IPS DF 6.9 (cell line): ENCODE data around the gene TBC1D22A.

Experiments
- DNase-seq: peaks from one replicate; pipeline ENCODE4 v3.0.0-alpha.2; 2013; ENCODE audit warnings: low read depth, low spot score
- H3K27ac ChIP-seq: one replicate; pipeline ENCODE4 v1.5.1; 2013; ENCODE audit warnings: low read length, control low read depth
- H3K27me3 ChIP-seq: 2 replicates; pipeline ENCODE4 v1.6.1; 2013; ENCODE audit warnings: mild to moderate bottlenecking, low read length; ENCODE audit not compliant: control insufficient read depth, insufficient read depth
- H3K36me3 ChIP-seq: 2 replicates; pipeline ENCODE4 v1.6.1; 2013; ENCODE audit warnings: low read length; ENCODE audit not compliant: control insufficient read depth, insufficient read depth
- H3K4me1 ChIP-seq: 2 replicates; pipeline ENCODE4 v1.6.1; 2013; ENCODE audit warnings: low read length; ENCODE audit not compliant: control insufficient read depth, insufficient read depth
- H3K4me3 ChIP-seq: 2 replicates; pipeline ENCODE4 v1.5.1; 2013; ENCODE audit warnings: mild to moderate bottlenecking, low read length
- H3K9me3 ChIP-seq: 2 replicates; pipeline ENCODE4 v1.6.1; 2013; ENCODE audit warnings: low read length, inconsistent platforms; ENCODE audit not compliant: control insufficient read depth, insufficient read depth
- WGBS: extraction: QIAGEN DNeasy Blood & Tissue Kit; methylation state at CpG from one replicate; pipeline ENCODE4 v1.1.7; 2013; ENCODE audit warnings: mixed read lengths, missing lambda C conversion rate; ENCODE audit not compliant: insufficient read length, insufficient coverage; 5-methylcytosine and 5-hydroxymethylcytosine counted together

Gene TBC1D22A

DNA sequence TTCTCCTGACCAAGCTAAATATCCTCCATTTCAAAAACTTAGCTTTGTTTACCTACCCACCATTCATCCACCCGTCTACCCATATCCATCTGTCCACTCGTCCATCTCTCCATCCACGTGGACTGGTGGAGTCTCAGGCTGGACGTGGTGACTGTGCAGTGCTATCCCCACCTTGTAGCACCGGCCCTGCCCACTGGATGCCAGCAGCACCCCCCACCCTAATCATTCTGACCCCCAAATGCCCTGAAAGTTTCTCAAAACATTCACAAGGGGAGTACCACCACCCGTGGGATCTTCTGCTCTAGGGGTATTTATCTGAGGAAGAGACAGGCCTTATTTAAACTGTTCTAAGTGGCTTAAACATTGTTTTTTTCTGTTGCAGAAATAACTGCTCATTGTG is 206.4 kb downstream of the TBC1D22A start:
- Histone ChIP-seq H3K4me1 (peaks cover 2% of the 10 kb centered on the region; the same call in 1 of the 2 replicates), H3K4me3 (no peak overlapping the region), H3K27ac (no peak overlapping the region), H3K9me3 (no peaks in the 10 kb centered on the region), H3K36me3 (no peaks in the 10 kb centered on the region), H3K27me3 (no peaks in the 10 kb centered on the region)
- no peak for DNase-seq
- no CpG with 5 or more reads among the region's 6 CpGs for WGBS

DNA sequence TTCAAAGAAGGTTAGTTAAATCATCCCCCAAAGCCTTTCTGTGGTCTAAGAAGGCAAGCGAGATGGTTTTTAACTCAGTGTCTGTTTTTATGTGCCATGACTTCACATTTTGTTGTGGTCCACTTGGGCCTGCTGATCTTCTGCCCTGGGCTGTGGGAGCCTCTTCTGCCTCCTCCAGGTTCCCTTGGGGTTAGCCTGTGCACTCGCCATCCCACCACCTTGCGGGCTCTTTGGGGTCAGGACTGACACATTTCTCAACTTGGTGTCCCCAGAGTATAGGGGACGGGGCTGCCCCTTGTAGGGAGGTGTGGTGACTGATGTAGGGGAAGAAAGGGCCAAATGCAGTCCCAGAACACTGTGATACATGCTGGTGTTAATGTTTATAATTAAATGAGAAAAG is 207.0 kb downstream of the TBC1D22A start:
- Histone ChIP-seq H3K4me1 (peaks cover 2% of the 10 kb centered on the region; the same call in 1 of the 2 replicates), H3K4me3 (no peak overlapping the region), H3K36me3 (no peaks in the 10 kb centered on the region), H3K9me3 (no peaks in the 10 kb centered on the region), H3K27ac (no peak overlapping the region), H3K27me3 (no peaks in the 10 kb centered on the region)
- no CpG with 5 or more reads among the region's 4 CpGs for WGBS
- DNase-seq: no peak

DNA sequence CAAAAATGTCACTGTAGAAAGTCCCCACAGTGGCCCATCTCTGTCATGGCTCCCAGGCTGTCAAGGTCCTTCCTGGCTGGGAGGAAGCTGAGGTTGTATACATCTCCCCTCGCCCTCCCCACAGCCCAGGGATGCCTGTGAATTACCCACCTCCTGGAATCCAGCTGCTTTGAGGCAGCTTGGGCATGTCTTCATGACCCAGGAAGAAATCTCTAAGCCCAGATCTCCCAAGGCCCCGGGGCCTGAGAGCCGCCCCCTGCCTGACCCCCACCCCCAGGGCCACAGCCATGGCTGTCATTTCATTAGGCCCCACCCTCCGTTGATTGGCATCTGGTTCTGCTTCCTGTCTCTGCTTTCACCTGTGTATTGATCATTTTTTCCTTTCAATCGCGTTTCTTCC is 207.5 kb downstream of the TBC1D22A start:
- no CpG with 5 or more reads among the region's 6 CpGs for WGBS
- Histone ChIP-seq H3K27ac (no peak overlapping the region), H3K36me3 (no peaks in the 10 kb centered on the region), H3K27me3 (no peaks in the 10 kb centered on the region), H3K4me1 (peaks cover 2% of the 10 kb centered on the region; the same call in 1 of the 2 replicates), H3K9me3 (no peaks in the 10 kb centered on the region), H3K4me3 (no peak overlapping the region)
- no peak for DNase-seq

DNA sequence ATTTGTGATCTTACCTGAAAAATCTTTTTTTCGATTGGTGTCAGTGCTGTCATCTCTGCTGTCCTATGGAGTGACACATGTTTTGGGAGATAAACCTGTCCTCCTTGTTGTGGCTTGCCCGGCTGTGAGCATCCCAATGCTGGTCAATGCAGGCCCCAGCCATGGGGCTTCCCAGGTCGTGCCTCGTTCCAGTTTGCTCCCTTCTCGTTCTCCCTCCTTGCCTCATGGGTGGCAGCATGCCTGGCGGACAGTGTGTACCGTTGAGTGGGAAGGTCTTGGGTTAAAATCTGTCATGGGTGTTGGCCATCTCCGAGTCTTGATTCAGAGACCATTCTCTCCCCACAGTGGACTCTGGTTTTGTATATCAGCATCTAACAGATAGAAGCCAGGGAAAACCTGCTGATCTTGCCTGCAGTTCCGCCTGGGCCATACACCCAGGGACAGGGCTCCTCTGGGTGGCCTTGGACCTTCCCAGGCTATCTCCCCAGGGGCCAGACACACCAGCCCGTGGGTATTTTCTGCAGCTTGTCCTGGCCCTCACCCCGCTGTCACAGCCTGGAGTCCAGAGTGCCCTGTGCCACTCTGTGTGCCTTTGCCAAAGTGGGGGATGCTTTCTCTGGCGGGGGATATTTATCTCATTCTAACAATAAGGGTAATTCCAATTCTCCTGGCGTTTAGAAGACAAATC is 208.1 kb downstream of the TBC1D22A start:
- Histone ChIP-seq H3K27me3 (no peaks in the 10 kb centered on the region), H3K9me3 (no peaks in the 10 kb centered on the region), H3K4me3 (no peak overlapping the region), H3K27ac (no peak overlapping the region), H3K4me1 (peaks cover 2% of the 10 kb centered on the region; the same call in 1 of the 2 replicates), H3K36me3 (no peaks in the 10 kb centered on the region)
- no CpG with 5 or more reads among the region's 13 CpGs for WGBS
- no peak for DNase-seq

DNA sequence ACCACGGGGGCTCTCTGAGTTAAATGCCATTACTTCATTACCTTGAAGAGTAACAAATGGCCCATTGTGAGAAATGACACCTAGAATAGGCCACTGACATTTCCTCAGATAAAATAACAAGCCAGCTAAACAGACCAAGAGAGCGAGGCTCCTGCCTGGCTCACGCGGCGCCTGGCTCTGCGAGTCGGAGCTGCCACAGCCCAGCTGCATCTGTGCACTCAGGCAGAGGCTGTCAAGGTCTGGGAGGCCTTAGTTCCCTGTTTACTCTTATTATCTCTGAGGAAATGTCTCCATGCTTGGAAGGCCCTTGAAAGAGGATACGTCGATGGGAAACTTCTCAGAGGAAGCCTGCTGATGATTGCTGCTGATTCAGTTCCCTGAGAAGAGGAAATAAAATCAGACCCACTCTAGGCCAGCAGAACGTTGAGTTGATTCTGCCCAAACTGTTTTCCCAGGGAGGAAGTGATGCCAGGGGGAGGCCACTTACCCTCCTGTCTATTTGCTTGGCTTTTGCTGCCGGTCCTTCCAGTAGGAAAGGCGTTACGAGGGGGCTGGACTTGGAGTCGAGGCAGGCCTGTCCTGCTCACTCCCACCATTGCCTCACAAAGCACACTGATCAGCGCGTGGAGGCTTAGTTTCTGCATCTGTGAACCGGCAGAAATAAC is 208.8 kb downstream of the TBC1D22A start:
- H3K4me3 ChIP-seq: no peak overlapping the region
- no peaks in the 10 kb centered on the region for H3K9me3 ChIP-seq
- WGBS: no CpG with 5 or more reads among the region's 17 CpGs
- H3K27me3 ChIP-seq: no peaks in the 10 kb centered on the region
- H3K27ac ChIP-seq: no peak overlapping the region
- no peak for DNase-seq
- peaks cover 2% of the 10 kb centered on the region; the same call in 1 of the 2 replicates for H3K4me1 ChIP-seq
- H3K36me3 ChIP-seq: no peaks in the 10 kb centered on the region

DNA sequence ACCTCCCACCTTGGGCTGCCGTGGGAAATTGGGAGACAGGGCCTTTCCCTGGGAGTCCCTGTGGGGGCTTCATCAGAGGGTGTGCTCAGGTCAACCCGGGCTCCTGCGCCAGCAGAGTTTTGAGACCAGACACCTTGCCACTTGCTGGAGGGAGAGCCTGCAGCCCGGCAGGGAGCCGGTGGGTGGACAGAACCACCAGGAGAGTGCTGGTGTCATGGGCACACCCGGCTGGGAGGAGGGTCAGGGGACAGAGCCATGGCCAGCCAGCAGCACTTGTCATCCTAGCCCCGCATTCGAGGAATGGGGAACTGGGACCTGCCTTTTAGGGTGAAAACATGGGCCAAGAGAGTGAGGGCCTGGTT is 209.3 kb downstream of the TBC1D22A start:
- Histone ChIP-seq H3K4me3 (no peak overlapping the region), H3K27ac (no peak overlapping the region), H3K36me3 (no peaks in the 10 kb centered on the region), H3K27me3 (no peaks in the 10 kb centered on the region), H3K9me3 (no peaks in the 10 kb centered on the region), H3K4me1 (peaks cover 2% of the 10 kb centered on the region; the same call in 1 of the 2 replicates)
- no peak for DNase-seq
- WGBS: no CpG with 5 or more reads among the region's 8 CpGs

DNA sequence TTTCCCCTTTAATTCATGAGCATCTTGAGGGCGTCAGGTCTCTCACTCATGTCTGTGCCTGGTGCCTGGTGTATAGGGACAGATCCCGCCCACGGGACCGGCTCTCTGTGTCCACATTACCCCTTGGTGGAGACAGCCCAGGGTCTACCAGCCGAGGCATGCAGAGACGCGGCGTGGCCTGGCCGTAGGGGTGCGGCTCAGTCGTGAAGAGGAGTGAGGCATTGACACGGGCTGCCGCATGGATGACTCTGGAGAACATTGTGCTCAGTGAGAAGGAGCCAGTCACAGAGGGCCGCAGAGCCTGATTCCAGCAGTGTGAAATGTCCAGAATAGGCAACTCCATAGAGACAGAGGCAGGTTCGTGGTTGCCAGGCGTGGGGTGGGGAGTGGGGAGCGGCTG is 209.8 kb downstream of the TBC1D22A start:
- no peak for DNase-seq
- Histone ChIP-seq H3K4me3 (no peak overlapping the region), H3K4me1 (peaks cover 2% of the 10 kb centered on the region; the same call in 1 of the 2 replicates), H3K27ac (no peak overlapping the region), H3K27me3 (no peaks in the 10 kb centered on the region), H3K36me3 (no peaks in the 10 kb centered on the region), H3K9me3 (no peaks in the 10 kb centered on the region)
- no CpG with 5 or more reads among the region's 17 CpGs for WGBS

DNA sequence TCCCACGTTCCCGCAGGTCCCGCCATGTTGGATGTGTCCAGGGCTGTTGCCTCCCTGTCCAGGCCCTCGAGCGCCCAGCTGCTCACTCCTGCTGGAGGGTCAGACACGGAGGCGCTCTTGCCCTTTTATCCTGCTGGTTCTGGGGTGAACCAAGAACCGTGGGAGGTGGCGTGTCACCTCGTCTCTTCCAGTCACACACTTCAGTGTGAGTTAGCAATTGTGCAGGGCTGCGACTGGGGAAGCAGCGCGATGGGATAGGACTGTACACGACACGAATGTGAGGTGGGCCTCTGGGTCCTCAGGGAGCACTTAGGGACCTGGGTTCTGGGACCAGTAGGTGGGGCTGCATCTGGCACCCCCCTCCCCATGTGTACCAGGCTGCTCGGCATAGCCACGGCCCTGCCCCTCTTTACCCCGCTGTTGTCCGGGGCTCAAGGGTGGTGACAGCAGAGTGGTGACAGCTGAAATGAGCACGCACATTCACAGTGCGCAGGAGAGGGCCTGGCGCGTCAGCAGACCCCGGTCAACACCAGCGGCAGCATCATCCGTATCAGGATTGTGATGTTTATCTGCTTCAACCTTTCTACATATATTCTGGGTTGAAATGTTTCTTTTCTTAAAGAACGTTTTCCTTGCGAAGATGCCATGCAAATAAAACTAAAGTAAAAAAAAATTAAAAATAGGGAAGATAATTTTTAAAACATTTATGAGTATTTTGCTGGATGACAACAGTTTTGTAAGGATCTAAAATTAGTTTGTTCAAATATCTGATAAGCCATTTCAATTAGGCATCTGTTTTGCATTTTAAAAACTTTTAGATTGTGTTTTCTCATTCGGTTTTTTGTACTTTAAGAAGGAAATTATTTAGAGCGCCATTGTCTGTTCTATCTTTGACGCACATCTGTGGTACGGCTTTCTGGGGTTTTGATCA is 210.7 kb downstream of the TBC1D22A start:
- Histone ChIP-seq H3K27ac (no peak overlapping the region), H3K36me3 (no peaks in the 10 kb centered on the region), H3K4me3 (no peak overlapping the region), H3K9me3 (no peaks in the 10 kb centered on the region), H3K27me3 (no peaks in the 10 kb centered on the region), H3K4me1 (no peaks in the 10 kb centered on the region; the same call in 1 of the 2 replicates)
- DNase-seq: no peak
- no CpG with 5 or more reads among the region's 32 CpGs for WGBS

DNA sequence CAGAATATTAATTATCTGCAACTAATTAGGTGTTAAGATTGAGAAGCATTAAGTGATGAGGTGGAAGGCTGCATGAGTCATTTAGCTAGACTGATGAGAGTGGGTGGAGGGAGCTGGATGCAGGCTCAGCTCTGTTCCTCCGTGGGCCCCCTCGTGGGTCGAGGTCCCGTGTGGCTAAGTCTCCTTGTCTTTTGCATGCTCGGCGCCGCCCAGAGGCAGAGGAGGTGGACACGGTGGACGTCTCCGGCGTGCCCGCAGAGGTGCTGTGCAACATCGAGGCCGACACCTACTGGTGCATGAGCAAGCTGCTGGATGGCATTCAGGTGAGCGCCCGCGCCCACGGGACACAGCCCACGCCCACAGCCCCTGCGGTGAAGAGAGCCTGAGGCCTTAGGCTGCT is 211.6 kb downstream of the TBC1D22A start:
- Histone ChIP-seq H3K27ac (no peak overlapping the region), H3K4me1 (no peaks in the 10 kb centered on the region), H3K4me3 (no peak overlapping the region), H3K9me3 (no peaks in the 10 kb centered on the region), H3K36me3 (no peaks in the 10 kb centered on the region), H3K27me3 (no peaks in the 10 kb centered on the region)
- no CpG with 5 or more reads among the region's 20 CpGs for WGBS
- DNase-seq: no peak
